Mesenchymal stem cell (in vitro differentiated cells and primary cell): ENCODE measurements around the gene DKK2. TPM values are rescaled to one million over a fixed set of nuclear protein-coding genes. Genes with fewer than 3 reads are reported as not detected.

ENCODE experiments used
- DNase-seq: peaks from one replicate; pipeline ENCODE4 v3.0.0-alpha.2; 2013
- H2AFZ ChIP-seq: one replicate; pipeline ENCODE4 v1.6.1; 2013; ENCODE audit warnings: low read depth, mild to moderate bottlenecking, control low read depth, inconsistent platforms, low read length, moderate library complexity
- H2AK5ac ChIP-seq: 2 replicates; pipeline ENCODE4 v1.6.1; 2013; ENCODE audit warnings: low read length, moderate library complexity, mild to moderate bottlenecking, inconsistent platforms; ENCODE audit not compliant: severe bottlenecking
- H2BK120ac ChIP-seq: one replicate; pipeline ENCODE4 v1.6.1; 2013; ENCODE audit warnings: low read depth, mild to moderate bottlenecking, inconsistent platforms, low read length, moderate library complexity
- H2BK12ac ChIP-seq, 2 experiments: one replicate each; pipeline ENCODE4 v1.6.1; 2013; ENCODE audit warnings: inconsistent platforms in 2 of 2, low read length in 2 of 2, mild to moderate bottlenecking in 2 of 2, moderate library complexity in 2 of 2, control low read depth in 1 of 2
- H2BK15ac ChIP-seq: one replicate; pipeline ENCODE4 v1.6.1; 2013; ENCODE audit warnings: mild to moderate bottlenecking, low read depth, inconsistent platforms; ENCODE audit not compliant: poor library complexity, severe bottlenecking
- H2BK5ac ChIP-seq: 2 replicates; pipeline ENCODE4 v1.6.1; 2013; ENCODE audit warnings: low read depth, mild to moderate bottlenecking, low read length, control low read depth, inconsistent platforms; ENCODE audit not compliant: poor library complexity, severe bottlenecking
- H3K14ac ChIP-seq, 2 experiments: one replicate each; pipeline ENCODE4 v1.6.1; 2013; ENCODE audit warnings: inconsistent platforms in 2 of 2, low read length in 2 of 2, control low read depth in 1 of 2, mild to moderate bottlenecking in 1 of 2, moderate library complexity in 1 of 2
- H3K18ac ChIP-seq, 2 experiments: one replicate each; pipeline ENCODE4 v1.6.1; 2013; ENCODE audit warnings: inconsistent platforms in 2 of 2, low read length in 2 of 2, control low read depth in 1 of 2, low read depth in 1 of 2, mild to moderate bottlenecking in 1 of 2
- H3K23ac ChIP-seq, 2 experiments: one replicate each; pipeline ENCODE4 v1.6.1; 2013; ENCODE audit warnings: inconsistent platforms in 2 of 2, low read length in 2 of 2, mild to moderate bottlenecking in 2 of 2, moderate library complexity in 2 of 2, control low read depth in 1 of 2
- H3K27ac ChIP-seq: 2 replicates; pipeline ENCODE4 v1.5.1; 2013; ENCODE audit warnings: mild to moderate bottlenecking, moderate library complexity, low read length, control low read depth, inconsistent platforms; ENCODE audit not compliant: poor library complexity, severe bottlenecking
- H3K27me3 ChIP-seq, 2 experiments: 2 replicates each; pipeline versions ENCODE4 v1.6.1 to v1.7.0; 2013; ENCODE audit warnings: low read length in 2 of 2, mild to moderate bottlenecking in 2 of 2, moderate library complexity in 2 of 2, control low read depth in 1 of 2, inconsistent platforms in 1 of 2; ENCODE audit not compliant: control insufficient read depth in 1 of 2, insufficient read depth in 1 of 2
- H3K36me3 ChIP-seq, 2 experiments: 2 replicates each; pipeline versions ENCODE4 v1.6.1 to v1.7.0; 2013; ENCODE audit warnings: low read length in 2 of 2, control low read depth in 1 of 2, inconsistent platforms in 1 of 2, low read depth in 1 of 2, mild to moderate bottlenecking in 1 of 2; ENCODE audit not compliant: insufficient read depth in 2 of 2, control insufficient read depth in 1 of 2
- H3K4ac ChIP-seq, 2 experiments: one replicate each; pipeline ENCODE4 v1.6.1; 2013; ENCODE audit warnings: inconsistent platforms in 2 of 2, low read length in 2 of 2, mild to moderate bottlenecking in 2 of 2, moderate library complexity in 2 of 2, control low read depth in 1 of 2, low read depth in 1 of 2
- H3K4me1 ChIP-seq: 2 replicates; pipeline ENCODE4 v1.6.1; 2013; ENCODE audit warnings: low read depth, low read length, control low read depth; ENCODE audit not compliant: control insufficient read depth, insufficient read depth
- H3K4me2 ChIP-seq: 2 replicates; pipeline ENCODE4 v1.6.1; 2013; ENCODE audit warnings: low read length, mild to moderate bottlenecking, inconsistent platforms; ENCODE audit not compliant: poor library complexity, severe bottlenecking
- H3K4me3 ChIP-seq, 2 experiments: 2 replicates each; pipeline versions ENCODE4 v1.5.1 to v1.7.0; 2013; ENCODE audit warnings: low read length in 2 of 2, mild to moderate bottlenecking in 2 of 2, control low read depth in 1 of 2, low read depth in 1 of 2; ENCODE audit not compliant: insufficient read depth in 1 of 2
- H3K79me1 ChIP-seq: replicated peaks from 2 replicates; pipeline ENCODE4 v1.6.1; 2013; ENCODE audit warnings: mild to moderate bottlenecking, control low read depth, low read length, inconsistent platforms; ENCODE audit not compliant: poor library complexity, severe bottlenecking
- H3K9ac ChIP-seq: 2 replicates; pipeline ENCODE4 v1.7.0; 2013; ENCODE audit warnings: mild to moderate bottlenecking, low read length, moderate library complexity
- H3K9me3 ChIP-seq: 2 replicates; pipeline ENCODE4 v1.7.0; 2013; ENCODE audit warnings: mild to moderate bottlenecking, low read length; ENCODE audit not compliant: control insufficient read depth
- H4K8ac ChIP-seq: one replicate; pipeline ENCODE4 v1.6.1; 2013; ENCODE audit warnings: inconsistent platforms, mild to moderate bottlenecking, low read length, moderate library complexity
- H4K91ac ChIP-seq: one replicate; pipeline ENCODE4 v1.6.1; 2013; ENCODE audit warnings: mild to moderate bottlenecking, low read length, inconsistent platforms
- WGBS: methylation state at CpG from one replicate; pipeline ENCODE4 v1.1.7; 2013; ENCODE audit warnings: mixed read lengths; 5-methylcytosine and 5-hydroxymethylcytosine counted together
- polyA plus RNA-seq, 2 experiments: library from polyadenylated mRNA; stranded (reverse); fragments of 200-250 nt; gene quantifications; one replicate each; pipeline ENCODE4 v1.2.3, GENCODE V29; 2013

The DKK2 gene, protein sequence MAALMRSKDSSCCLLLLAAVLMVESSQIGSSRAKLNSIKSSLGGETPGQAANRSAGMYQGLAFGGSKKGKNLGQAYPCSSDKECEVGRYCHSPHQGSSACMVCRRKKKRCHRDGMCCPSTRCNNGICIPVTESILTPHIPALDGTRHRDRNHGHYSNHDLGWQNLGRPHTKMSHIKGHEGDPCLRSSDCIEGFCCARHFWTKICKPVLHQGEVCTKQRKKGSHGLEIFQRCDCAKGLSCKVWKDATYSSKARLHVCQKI
- polyA plus RNA-seq (2013, experiment 1 of 2): 0.10 TPM
- polyA plus RNA-seq (2013, experiment 2 of 2): 0.03 TPM

DNA sequence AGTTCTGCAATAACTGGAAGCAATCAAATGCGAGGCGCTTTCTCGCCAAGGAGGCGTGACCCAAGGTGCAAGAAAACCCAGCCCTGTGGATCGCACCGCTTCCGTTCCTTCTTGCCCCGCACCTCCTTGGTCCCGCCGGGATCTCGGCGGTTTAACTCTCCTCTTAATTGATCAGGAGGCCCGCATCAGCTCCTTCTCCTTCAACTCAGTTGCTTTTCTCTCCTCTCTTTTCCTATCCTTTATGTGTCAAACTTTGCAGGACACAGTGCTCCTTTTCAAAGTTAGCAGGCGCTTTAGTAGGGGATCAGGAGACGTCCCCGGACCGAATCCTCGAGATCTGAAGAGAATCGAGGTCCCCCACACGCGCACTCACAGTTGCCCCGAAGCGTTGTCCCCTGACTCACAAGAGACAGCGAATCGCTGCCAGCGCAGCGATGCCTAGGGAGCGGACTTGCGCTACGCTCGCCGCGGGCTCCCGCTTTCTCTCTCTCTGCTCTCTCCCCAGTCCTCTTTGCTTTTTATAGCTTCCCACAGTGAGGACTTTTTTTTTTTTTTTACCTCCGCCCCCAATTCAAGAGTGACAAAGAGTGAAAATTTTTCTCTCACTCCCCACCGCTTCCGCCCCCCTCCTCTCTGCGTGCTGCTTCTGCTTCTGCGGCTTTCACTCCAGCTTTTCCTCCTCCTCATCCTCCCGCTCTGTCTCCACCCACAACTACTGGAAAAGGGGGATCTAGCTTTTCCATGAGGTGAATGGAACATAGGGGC is at the start of gene DKK2:
DKK2 (minus strand) TSS at position 495 of the 765 bp plus-strand sequence. CDS start 722 bp downstream, outside the sequence.
- Histone ChIP-seq H3K27me3 (peaks cover 15 to 74% of the 10 kb centered on the region in 2 experiments), H2BK120ac (no peak within 1 kb of the TSS), H3K27ac (no peak within 1 kb of the TSS), H2AK5ac (no peak within 1 kb of the TSS), H3K4me2 (peak within 1 kb of the TSS; percentile 89), H2AFZ (no peak within 1 kb of the TSS), H3K9me3 (no peaks in the 10 kb centered on the region), H3K14ac (no peak within 1 kb of the TSS), H3K79me1 (no peaks in the 10 kb centered on the region), H2BK5ac (no peak within 1 kb of the TSS), H2BK15ac (no peak within 1 kb of the TSS), H2BK12ac (no peak within 1 kb of the TSS), H3K4me1 (peaks cover 24% of the 10 kb centered on the region), H3K9ac (peak within 1 kb of the TSS; percentile 47), H3K4ac (no peak within 1 kb of the TSS), H4K8ac (no peak within 1 kb of the TSS), H4K91ac (no peak within 1 kb of the TSS), H3K18ac (no peak within 1 kb of the TSS), H3K23ac (peak within 1 kb of the TSS in 1 of 2 experiments; percentile 77), H3K36me3 (no peaks in the 10 kb centered on the region), H3K4me3 (peak within 1 kb of the TSS; percentile 52 to 81)
- WGBS: under 1% methylated on average over 35 of the region's 40 CpGs
- DNase-seq: peak; percentile 58

DNA sequence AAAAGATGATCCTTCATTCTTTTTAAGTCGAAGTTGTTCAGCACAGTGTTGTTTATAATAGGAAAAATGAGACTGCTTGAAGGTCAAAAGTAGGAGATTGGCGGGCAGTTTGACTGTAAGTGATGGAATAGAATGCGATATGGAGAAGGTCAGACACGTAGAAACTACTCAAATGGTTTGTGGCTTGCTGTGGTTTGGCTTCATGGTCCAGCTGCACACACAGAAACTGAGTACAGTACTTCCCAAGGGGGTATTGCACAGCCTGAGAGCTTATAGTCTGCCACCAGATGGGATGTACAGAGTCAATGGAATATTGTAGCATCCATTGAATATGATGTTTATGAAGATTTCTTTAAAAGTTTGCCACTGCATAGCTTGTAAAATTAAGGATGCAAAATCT is 41.1 kb upstream of the DKK2 start:
- Histone ChIP-seq H3K4me2 (no peak overlapping the region), H3K36me3 (no peaks in the 10 kb centered on the region), H4K8ac (no peak overlapping the region), H2AK5ac (no peak overlapping the region), H3K14ac (no peak overlapping the region), H3K27ac (no peak overlapping the region), H3K18ac (no peak overlapping the region), H3K27me3 (no peaks in the 10 kb centered on the region), H3K9ac (no peak overlapping the region), H2BK15ac (no peak overlapping the region), H3K4me1 (no peaks in the 10 kb centered on the region), H2BK5ac (no peak overlapping the region), H3K23ac (no peak overlapping the region), H3K79me1 (no peaks in the 10 kb centered on the region), H2BK120ac (no peak overlapping the region), H2AFZ (no peak overlapping the region), H4K91ac (no peak overlapping the region), H2BK12ac (no peak overlapping the region), H3K9me3 (no peaks in the 10 kb centered on the region), H3K4ac (no peak overlapping the region), H3K4me3 (no peak overlapping the region)
- no peak for DNase-seq
- WGBS: 72% methylated on average over 4 of the region's 4 CpGs

DNA sequence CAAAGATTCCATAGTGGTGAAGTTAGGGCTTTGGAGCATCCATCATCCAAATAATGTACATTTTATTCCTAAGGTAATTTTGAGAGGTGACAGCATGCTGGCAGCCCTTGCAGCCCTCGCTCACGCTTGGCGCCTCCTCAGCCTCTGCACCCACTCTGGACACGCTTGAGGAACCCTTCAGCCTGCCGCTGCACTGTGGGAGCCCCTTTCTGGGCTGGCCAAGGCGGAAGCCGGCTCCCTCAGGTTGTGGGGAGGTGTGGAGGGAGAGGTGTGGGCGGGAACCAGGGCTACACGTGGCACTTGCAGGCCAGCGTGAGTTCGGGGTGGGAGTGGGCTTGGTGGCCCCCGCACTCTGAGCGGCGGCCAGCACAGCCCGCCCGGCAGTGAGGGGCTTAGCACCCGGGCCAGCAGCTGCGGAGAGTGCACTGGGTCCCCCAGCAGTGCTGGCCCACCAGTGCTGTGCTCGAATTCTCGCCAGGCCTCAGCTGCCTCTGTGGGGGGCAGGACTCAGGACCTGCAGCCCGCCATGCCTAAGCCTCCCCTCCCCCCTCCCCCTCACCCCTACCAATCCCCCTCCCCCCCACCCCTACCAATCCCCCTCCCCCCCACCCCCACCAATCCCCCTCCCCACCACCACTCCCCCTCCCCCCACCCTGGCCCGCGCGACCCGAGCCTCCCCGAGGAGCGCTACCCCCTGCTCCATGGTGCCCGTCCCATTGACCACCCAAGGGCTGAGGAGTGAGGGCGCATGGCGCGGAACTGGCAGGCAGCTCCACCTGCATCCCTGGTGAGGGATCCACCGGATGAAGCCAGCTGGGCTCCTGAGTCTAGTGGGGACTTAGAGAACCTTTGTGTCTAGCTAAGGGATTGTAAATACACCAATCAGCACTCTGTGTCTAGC is 37.0 kb upstream of the DKK2 start:
- no peak overlapping the region for H3K4ac ChIP-seq
- H3K27ac ChIP-seq: no peak overlapping the region
- H3K9me3 ChIP-seq: no peaks in the 10 kb centered on the region
- no peaks in the 10 kb centered on the region for H3K79me1 ChIP-seq
- WGBS: 92% methylated on average over 20 of the region's 32 CpGs
- no peak overlapping the region for H2AK5ac ChIP-seq
- no peaks in the 10 kb centered on the region for H3K4me1 ChIP-seq
- H2BK5ac ChIP-seq: no peak overlapping the region
- no peak overlapping the region for H3K23ac ChIP-seq
- H3K36me3 ChIP-seq: no peaks in the 10 kb centered on the region
- no peak overlapping the region for H4K91ac ChIP-seq
- H2BK120ac ChIP-seq: no peak overlapping the region
- H2BK12ac ChIP-seq: no peak overlapping the region
- no peak overlapping the region for H2AFZ ChIP-seq
- H3K9ac ChIP-seq: no peak overlapping the region
- H3K4me3 ChIP-seq: no peak overlapping the region
- H3K14ac ChIP-seq: no peak overlapping the region
- no peak overlapping the region for H2BK15ac ChIP-seq
- no peaks in the 10 kb centered on the region for H3K27me3 ChIP-seq
- no peak overlapping the region for H3K4me2 ChIP-seq
- H4K8ac ChIP-seq: no peak overlapping the region
- DNase-seq: no peak
- H3K18ac ChIP-seq: no peak overlapping the region

DNA sequence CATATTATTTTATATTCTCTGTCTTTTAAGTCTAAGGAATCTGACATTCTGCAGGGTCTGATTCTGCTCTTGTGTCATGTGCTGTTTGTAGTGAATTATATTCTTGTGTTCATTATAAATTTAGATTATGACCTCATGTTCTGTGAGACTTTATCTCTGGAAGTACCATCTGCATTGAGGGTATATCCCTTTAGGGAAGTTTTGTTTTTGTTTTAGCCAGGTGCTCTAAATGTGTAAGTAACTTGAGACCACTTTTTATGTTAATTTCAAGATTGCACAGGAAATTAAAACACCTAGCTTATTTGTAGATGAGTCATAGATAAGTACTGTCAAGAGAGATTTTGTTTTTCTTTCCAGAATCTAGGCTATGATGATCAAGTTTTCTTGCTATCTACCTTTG is 35.0 kb upstream of the DKK2 start:
- H3K4ac ChIP-seq: no peak overlapping the region
- H2BK5ac ChIP-seq: no peak overlapping the region
- H3K14ac ChIP-seq: no peak overlapping the region
- DNase-seq: no peak
- no peaks in the 10 kb centered on the region for H3K27me3 ChIP-seq
- H3K23ac ChIP-seq: no peak overlapping the region
- no peak overlapping the region for H3K27ac ChIP-seq
- H3K4me2 ChIP-seq: no peak overlapping the region
- H2BK15ac ChIP-seq: no peak overlapping the region
- no peak overlapping the region for H2BK12ac ChIP-seq
- H3K79me1 ChIP-seq: no peaks in the 10 kb centered on the region
- H3K9me3 ChIP-seq: no peaks in the 10 kb centered on the region
- no peak overlapping the region for H4K91ac ChIP-seq
- H2BK120ac ChIP-seq: no peak overlapping the region
- no peak overlapping the region for H4K8ac ChIP-seq
- H3K4me1 ChIP-seq: no peaks in the 10 kb centered on the region
- H2AK5ac ChIP-seq: no peak overlapping the region
- H3K4me3 ChIP-seq: no peak overlapping the region
- no peak overlapping the region for H3K9ac ChIP-seq
- H3K36me3 ChIP-seq: no peaks in the 10 kb centered on the region
- no peak overlapping the region for H3K18ac ChIP-seq
- H2AFZ ChIP-seq: no peak overlapping the region
